KOPT-K1 (cell line): ENCODE data around the gene KTI12.
"Not testable (repeated sequence)": the region's sequence is repeated elsewhere in the genome, so short reads cannot be mapped to it uniquely, and the experiment has no call there.

Experiments used
- H3K27ac ChIP-seq: fragments of 200-600 bp; sonication (generic); 2 replicates; pipeline ENCODE4 v1.5.1; 2016; ENCODE audit warnings: antibody characterized with exemption, mild to moderate bottlenecking, low read depth, low read length; ENCODE audit not compliant: poor library complexity, severe bottlenecking
- H3K36me3 ChIP-seq: fragments of 200-600 bp; sonication (generic); 2 replicates; pipeline ENCODE4 v1.5.1; 2017; ENCODE audit warnings: antibody characterized with exemption, mild to moderate bottlenecking, low read length, moderate library complexity; ENCODE audit not compliant: insufficient read depth
- H3K9me3 ChIP-seq: fragments of 200-600 bp; sonication (generic); 2 replicates; pipeline ENCODE4 v1.5.1; 2017; ENCODE audit warnings: antibody characterized with exemption, low read length, mild to moderate bottlenecking; ENCODE audit not compliant: insufficient read depth, poor library complexity, severe bottlenecking

Gene KTI12

GRCh38 chr1:52008071-52008809, 25.4 kb downstream of the KTI12 start:
- Histone ChIP-seq H3K9me3 (no peaks in the 10 kb centered on the region), H3K27ac (no peak overlapping the region), H3K36me3 (no peaks in the 10 kb centered on the region)

DNA sequence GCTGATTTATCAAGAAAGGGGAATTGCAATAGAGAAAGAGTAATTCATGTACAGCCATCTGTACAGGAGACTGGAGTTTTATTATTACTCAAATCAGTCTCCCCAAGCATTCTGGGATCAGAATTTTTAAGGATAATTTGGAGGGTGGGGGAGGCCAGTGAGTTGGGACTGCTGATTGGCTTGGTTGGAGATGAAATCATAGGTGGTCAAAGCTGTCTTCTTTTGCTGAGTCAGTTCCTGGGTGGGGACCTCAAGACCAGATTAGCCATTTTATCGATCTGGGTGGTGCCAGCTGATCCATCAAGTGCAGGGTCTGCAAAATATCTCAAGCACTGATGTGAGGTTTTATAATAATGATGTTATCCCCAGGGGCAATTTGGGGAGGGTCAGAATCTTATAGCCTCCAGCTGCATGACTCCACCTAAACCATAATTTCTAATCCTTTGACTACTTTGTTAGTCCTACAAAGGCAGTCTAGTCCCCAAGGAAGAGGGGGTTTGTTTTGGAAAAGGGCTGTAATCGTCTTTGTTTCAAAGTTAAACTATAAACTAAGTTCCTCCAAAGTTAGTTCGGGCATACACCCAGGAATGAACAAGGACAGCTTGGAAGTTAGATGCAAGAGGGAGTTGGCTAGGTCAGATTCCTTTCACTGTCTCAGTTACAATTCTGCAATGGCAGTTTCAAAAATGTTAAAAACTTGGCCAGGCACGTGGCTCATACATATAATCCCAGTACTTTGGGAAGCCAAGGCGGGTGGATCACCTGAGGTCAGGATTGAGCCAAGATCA, 26.2 kb downstream of the KTI12 start:
- H3K27ac ChIP-seq: no peak overlapping the region
- H3K36me3 ChIP-seq: no peaks in the 10 kb centered on the region
- no peaks in the 10 kb centered on the region for H3K9me3 ChIP-seq

- not testable (repeated sequence) for H3K9me3 ChIP-seq, H3K27ac ChIP-seq, H3K36me3 ChIP-seq
Measured at GRCh38 chr1:52006081-52006553, 27.5 kb downstream of the KTI12 start.

DNA sequence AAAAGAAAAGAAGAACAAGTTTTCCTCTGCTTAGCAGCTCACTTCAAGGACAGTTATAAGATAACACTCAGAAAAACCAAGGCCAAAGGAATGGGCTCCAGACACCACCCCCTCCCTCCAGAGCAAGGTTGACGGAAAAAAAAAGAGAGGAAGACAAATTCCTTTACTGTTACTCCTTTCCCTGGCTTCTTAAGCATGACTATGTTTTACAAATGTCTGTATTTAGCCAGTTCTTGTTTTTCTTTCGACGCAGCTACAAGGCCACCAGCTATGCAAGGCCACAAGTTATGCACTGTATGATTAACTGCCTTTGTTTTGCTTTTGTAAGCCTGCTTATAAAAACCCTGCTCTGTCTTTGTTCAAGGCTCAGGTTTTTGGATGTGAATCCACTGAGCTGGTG, 28.1 kb downstream of the KTI12 start:
- not testable (repeated sequence) for H3K36me3 ChIP-seq, H3K27ac ChIP-seq, H3K9me3 ChIP-seq

GRCh38 chr1:52003877-52004276, 29.7 kb downstream of the KTI12 start:
- Histone ChIP-seq H3K9me3 (no peaks in the 10 kb centered on the region), H3K27ac (no peak overlapping the region), H3K36me3 (no peaks in the 10 kb centered on the region)

DNA sequence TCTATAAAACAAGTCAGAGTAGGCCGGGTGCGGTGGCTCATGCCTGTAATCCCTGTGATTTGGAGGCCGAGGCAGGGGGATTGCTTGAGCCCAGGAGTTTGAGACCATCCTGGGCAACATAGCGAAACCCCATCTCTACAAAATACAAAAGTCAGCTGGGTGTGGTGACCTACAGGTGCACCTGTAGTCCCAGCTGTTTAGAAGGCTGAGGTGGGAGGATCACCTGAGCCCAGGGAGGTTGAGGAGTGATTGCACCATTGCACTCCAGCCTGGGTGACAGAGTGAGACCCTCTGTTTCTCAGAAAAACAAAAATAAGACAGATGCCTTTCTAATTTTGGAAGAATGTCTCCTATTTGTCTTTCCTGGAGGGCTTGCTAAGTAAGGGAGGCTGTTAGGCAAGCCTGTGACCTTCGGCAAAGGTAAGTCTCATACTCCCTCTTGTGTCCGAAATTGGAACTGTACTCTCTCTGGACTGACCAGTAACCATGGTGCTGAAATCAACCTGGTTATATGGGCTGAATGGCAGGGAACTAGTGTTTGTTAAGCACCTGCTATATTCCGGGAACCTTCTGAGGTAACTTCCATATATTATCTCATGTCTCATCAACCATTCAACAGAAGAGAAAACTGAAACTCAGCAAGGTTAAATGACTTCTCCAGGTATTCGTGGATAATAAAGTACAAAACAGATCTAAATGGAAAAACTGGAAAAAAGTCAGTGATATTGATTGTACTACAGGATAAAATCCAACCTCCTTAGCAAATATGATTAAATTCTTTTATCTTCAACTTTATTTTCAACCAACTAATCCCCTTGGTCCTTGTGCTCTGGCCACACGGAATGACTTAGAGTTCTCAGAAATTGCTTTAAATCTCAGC, 31.3 kb downstream of the KTI12 start:
- Histone ChIP-seq H3K27ac (no peak overlapping the region), H3K36me3 (no peaks in the 10 kb centered on the region), H3K9me3 (no peaks in the 10 kb centered on the region)

DNA sequence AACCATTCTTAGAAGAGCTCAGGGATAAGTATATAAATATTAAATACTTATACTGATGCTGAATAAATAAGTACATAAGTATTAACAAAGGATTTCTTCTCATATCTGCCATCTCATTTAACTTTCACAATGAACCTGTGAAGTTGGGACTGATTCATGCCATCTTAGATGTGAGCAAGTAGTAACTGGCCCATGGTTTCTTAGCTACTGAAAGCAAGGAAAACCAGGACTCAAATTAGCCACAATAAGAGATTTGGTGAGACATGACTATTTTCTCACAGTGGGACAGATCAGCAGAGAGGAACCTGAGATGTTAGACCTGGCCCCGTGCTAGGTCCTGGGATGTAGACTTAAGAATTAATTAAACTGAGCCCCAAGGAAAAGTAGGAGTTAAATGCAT, 34.9 kb downstream of the KTI12 start:
- no peaks in the 10 kb centered on the region for H3K9me3 ChIP-seq
- H3K27ac ChIP-seq: no peak overlapping the region
- no peaks in the 10 kb centered on the region for H3K36me3 ChIP-seq

- Histone ChIP-seq H3K27ac (no peak overlapping the region), H3K36me3 (no peaks in the 10 kb centered on the region), H3K9me3 (no peaks in the 10 kb centered on the region)
Measured at GRCh38 chr1:51997974-51998382, 35.6 kb downstream of the KTI12 start.

DNA sequence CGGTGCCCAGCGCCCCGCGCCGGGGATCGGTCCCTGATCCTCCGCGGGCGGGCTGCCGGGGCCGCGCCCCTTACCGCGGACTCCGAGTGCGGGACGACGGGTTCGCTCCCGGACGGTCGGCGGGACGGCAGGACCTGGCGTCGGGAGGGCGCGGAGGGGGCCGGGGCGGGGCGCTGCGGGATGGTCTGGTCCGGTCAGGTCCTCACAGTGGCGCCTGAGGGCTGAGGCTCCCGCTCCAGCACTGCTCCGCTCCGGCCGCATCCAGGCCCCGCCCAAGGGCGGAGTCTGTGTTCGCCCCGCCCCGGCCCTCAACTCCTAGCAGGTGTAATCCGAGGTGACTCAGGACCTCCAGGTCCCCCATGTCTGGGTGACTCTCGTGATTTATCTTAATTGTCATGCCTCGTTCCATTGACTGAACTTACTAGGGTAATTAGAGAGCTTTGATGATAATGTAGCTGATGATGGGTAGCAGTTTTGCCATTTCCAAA, 43.1 kb downstream of the KTI12 start, which contains the start of gene RAB3B:
Gene RAB3B (minus strand): TSS at position 223 of the 488 bp plus-strand sequence. CDS start 13,583 bp downstream, outside the sequence.
- H3K27ac ChIP-seq: no peak within 1 kb of the TSS
- H3K9me3 ChIP-seq: no peaks in the 10 kb centered on the region
- no peaks in the 10 kb centered on the region for H3K36me3 ChIP-seq

GRCh38 chr1:51989582-51990477, 43.8 kb downstream of the KTI12 start:
- Histone ChIP-seq H3K36me3 (no peaks in the 10 kb centered on the region), H3K9me3 (no peaks in the 10 kb centered on the region), H3K27ac (no peak overlapping the region)

DNA sequence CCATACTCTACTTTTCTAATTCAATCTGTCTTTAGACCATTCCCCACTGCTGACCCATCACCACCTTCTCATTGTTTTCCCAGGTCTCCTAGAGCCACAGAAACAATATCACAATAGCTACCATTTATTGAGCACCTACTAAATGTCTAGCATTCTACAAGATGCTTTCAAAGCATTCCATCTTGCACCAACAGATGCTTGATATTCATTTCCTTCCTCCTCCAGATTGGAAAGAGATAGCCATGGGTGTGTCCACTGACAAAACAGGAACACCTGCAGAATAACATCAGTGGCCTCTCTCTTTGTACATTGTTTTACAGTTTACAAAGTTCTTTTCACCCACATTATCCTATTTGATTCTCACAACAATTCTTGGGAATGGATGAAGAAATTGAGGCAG, 45.4 kb downstream of the KTI12 start:
- Histone ChIP-seq H3K9me3 (no peaks in the 10 kb centered on the region), H3K36me3 (no peaks in the 10 kb centered on the region), H3K27ac (no peak overlapping the region)

- H3K27ac ChIP-seq: no peak overlapping the region
- no peaks in the 10 kb centered on the region for H3K36me3 ChIP-seq
- no peaks in the 10 kb centered on the region for H3K9me3 ChIP-seq
Measured at GRCh38 chr1:51986718-51987117, 46.9 kb downstream of the KTI12 start.

GRCh38 chr1:51982161-51982560, 51.4 kb downstream of the KTI12 start:
- no peak overlapping the region for H3K27ac ChIP-seq
- H3K36me3 ChIP-seq: no peaks in the 10 kb centered on the region
- no peaks in the 10 kb centered on the region for H3K9me3 ChIP-seq
